HCT116 (cell line): ENCODE results near the gene KRTAP19-3. TPM values are rescaled to one million over a fixed set of nuclear protein-coding genes. Genes with fewer than 3 reads are reported as not detected.

Experiments used
- ATAC-seq: fragments of 200-7000 bp; cut with Tn5 transposase; 2 replicates; pipeline ENCODE4 v1.9.1; 2020; ENCODE audit warnings: mild to moderate bottlenecking, moderate library complexity
- BruUV-seq: library from RNA; stranded (reverse); fragments of 400-500 nt; replicated peaks from 2 replicates; lab custom pipeline; 2021; lab: Mats Ljungman, UMichigan
- CTCF ChIA-PET: fragments of 300-600 bp; sonication (Branson Sonifier 250); formaldehyde crosslinking; loops from one replicate; lab custom pipeline; 2021; ENCODE audit warnings: antibody characterized with exemption; lab: Charles Lee
- POLR2A ChIA-PET: fragments of 300-600, 350-600 bp; sonication (Branson Sonifier 250); formaldehyde crosslinking; loops from one replicate; lab custom pipeline; 2021; ENCODE audit warnings: antibody characterized with exemption; lab: Charles Lee
- RAD21 ChIA-PET, 2 experiments: fragments of 300-600 bp; sonication (Branson Sonifier 250); formaldehyde crosslinking; loops; one replicate each; lab custom pipeline; 2023; ENCODE audit warnings: low total read pairs in 2 of 2; ENCODE audit not compliant: uncharacterized antibody in 2 of 2, unreplicated experiment in 2 of 2, low non-redundant PET in 1 of 2; lab: Charles Lee
- DNase-seq: peaks from one replicate; pipeline ENCODE4 v3.0.0-alpha.2; 2010; ENCODE audit warnings: low read depth, low spot score
- H2AFZ ChIP-seq: fragments of 200-600 bp; shearing (Covaris generic), sonication (generic); 2 replicates; pipeline ENCODE4 v1.6.1; 2017; ENCODE audit warnings: low read depth, mixed run types, mixed read lengths, antibody characterized with exemption, low read length; ENCODE audit not compliant: poor library complexity, severe bottlenecking
- H3K27ac ChIP-seq: 2 replicates; pipeline ENCODE4 v1.5.1; 2012; ENCODE audit warnings: low read depth, low read length
- H3K27me3 ChIP-seq: fragments of 200-600 bp; sonication (generic); 2 replicates; pipeline ENCODE4 v1.6.1; 2016; ENCODE audit warnings: mixed run types, low read length, mixed read lengths; ENCODE audit not compliant: insufficient read depth
- H3K36me3 ChIP-seq, 2 experiments: fragments of 200-500 bp in 1 of 2; fragments of 200-600 bp in 1 of 2; sonication (Bioruptor generic) in 1 of 2; sonication (generic) in 1 of 2; 2 replicates each; pipeline versions ENCODE4 v1.5.1 to v1.6.1; 2014 to 2016; ENCODE audit warnings: low read length in 2 of 2, inconsistent platforms in 1 of 2, mixed read lengths in 1 of 2, mixed run types in 1 of 2; ENCODE audit not compliant: insufficient read depth in 2 of 2, control insufficient read depth in 1 of 2
- H3K4me1 ChIP-seq, 2 experiments: fragments of 200-600 bp in 1 of 2; sonication (generic) in 1 of 2; 2 replicates each; pipeline versions ENCODE4 v1.5.1 to v1.6.1; 2012 to 2017; ENCODE audit warnings: low read length in 2 of 2, inconsistent platforms in 1 of 2, mild to moderate bottlenecking in 1 of 2, mixed read lengths in 1 of 2, mixed run types in 1 of 2, moderate library complexity in 1 of 2; ENCODE audit not compliant: insufficient read depth in 2 of 2, control insufficient read depth in 1 of 2
- H3K4me2 ChIP-seq: fragments of 200-600 bp; sonication (generic); 2 replicates; pipeline ENCODE4 v1.6.1; 2017; ENCODE audit warnings: mixed run types, low read length, mixed read lengths
- H3K4me3 ChIP-seq, 2 experiments: fragments of 200-600 bp in 1 of 2; sonication (generic) in 1 of 2; replicated peaks in 1 of 2; 2 replicates each; pipeline ENCODE4 v1.5.1; 2011 to 2016; ENCODE audit warnings: low read length in 2 of 2, control low read depth in 1 of 2, low read depth in 1 of 2, mild to moderate bottlenecking in 1 of 2, mixed read lengths in 1 of 2, mixed run types in 1 of 2
- H3K79me2 ChIP-seq: fragments of 200-600 bp; sonication (generic); 2 replicates; pipeline ENCODE4 v1.6.1; 2017; ENCODE audit warnings: mild to moderate bottlenecking, mixed run types, low read length, moderate library complexity, mixed read lengths; ENCODE audit not compliant: insufficient read depth
- H3K9ac ChIP-seq: fragments of 200-600 bp; sonication (generic); 2 replicates; pipeline ENCODE4 v1.6.1; 2016; ENCODE audit warnings: low read length, mixed read lengths
- H3K9me2 ChIP-seq: fragments of 200-600 bp; sonication (generic), shearing (Covaris generic); 2 replicates; pipeline ENCODE4 v1.6.1; 2017; ENCODE audit warnings: mixed run types, mild to moderate bottlenecking, moderate library complexity; ENCODE audit not compliant: insufficient read depth
- H3K9me3 ChIP-seq, 2 experiments: fragments of 200-500 bp in 1 of 2; fragments of 200-600 bp in 1 of 2; sonication (Bioruptor generic) in 1 of 2; sonication (generic) in 1 of 2; 2 replicates each; pipeline ENCODE4 v1.6.1; 2014 to 2017; ENCODE audit warnings: low read length in 2 of 2, mixed read lengths in 2 of 2, inconsistent platforms in 1 of 2, low read depth in 1 of 2, mild to moderate bottlenecking in 1 of 2, mixed run types in 1 of 2, moderate library complexity in 1 of 2; ENCODE audit not compliant: control insufficient read depth in 1 of 2, insufficient read depth in 1 of 2
- H4K20me1 ChIP-seq: fragments of 200-600 bp; sonication (generic), shearing (Covaris generic); 2 replicates; pipeline ENCODE4 v1.6.1; 2017; ENCODE audit warnings: mixed run types, mild to moderate bottlenecking, moderate library complexity; ENCODE audit not compliant: insufficient read depth
- CBX3 ChIP-seq: IDR thresholded peaks from 2 replicates; pipeline ENCODE4 v1.6.1; 2012; ENCODE audit warnings: low read depth
- CEBPB ChIP-seq: IDR thresholded peaks from 2 replicates; pipeline ENCODE4 v1.6.1; 2012; ENCODE audit warnings: low read depth
- EZH2 ChIP-seq: fragments of 200-600 bp; sonication (generic); IDR thresholded peaks from 2 replicates; pipeline ENCODE4 v1.6.1; 2017; ENCODE audit warnings: antibody characterized with exemption, mixed run types
- EZH2phosphoT487 ChIP-seq: fragments of 200-600 bp; IDR thresholded peaks from 2 replicates; pipeline ENCODE4 v1.6.1; 2018; ENCODE audit warnings: antibody characterized with exemption, borderline replicate concordance
- JUND ChIP-seq: IDR thresholded peaks from 2 replicates; pipeline ENCODE4 v1.6.1; 2012
- POLR2AphosphoS5 ChIP-seq: IDR thresholded peaks from 2 replicates; pipeline ENCODE4 v1.6.1; 2011; ENCODE audit warnings: mild to moderate bottlenecking, low read depth, low read length, moderate library complexity
- SP1 ChIP-seq: IDR thresholded peaks from 2 replicates; pipeline ENCODE4 v1.6.1; 2012; ENCODE audit warnings: low read depth
- SRF ChIP-seq: IDR thresholded peaks from 2 replicates; pipeline ENCODE4 v1.6.1; 2012; ENCODE audit warnings: low read depth
- TCF7L2 ChIP-seq: IDR thresholded peaks from 2 replicates; pipeline ENCODE4 v1.7.0; 2011; ENCODE audit warnings: borderline replicate concordance, inconsistent platforms; ENCODE audit not compliant: insufficient read depth, insufficient read length; ENCODE audit errors: extremely low read depth
- YY1 ChIP-seq: IDR thresholded peaks from 2 replicates; pipeline ENCODE4 v1.6.1; 2011; ENCODE audit warnings: low read length, low read depth, moderate library complexity, mild to moderate bottlenecking; ENCODE audit not compliant: insufficient replicate concordance; ENCODE audit errors: extremely low read depth
- ZFX ChIP-seq: fragments of 450-650 bp; IDR thresholded peaks from 2 replicates; pipeline ENCODE4 v1.6.1; 2017
- ZNF274 ChIP-seq: fragments of 200-500 bp; sonication (Bioruptor generic); IDR thresholded peaks from 2 replicates; pipeline ENCODE4 v1.6.1; 2014; ENCODE audit warnings: mild to moderate bottlenecking, low read depth, low read length, inconsistent platforms
- intact Hi-C: fragments of 100-400 bp; cut with micrococcal nuclease; formaldehyde crosslinking; loops from 2 replicates; pipeline ENCODE4 v1.10.0; 2022
- total RNA-seq: library from RNA; stranded (reverse); gene quantifications from one replicate; pipeline ENCODE4 v1.2.1, GENCODE V29; 2021; ENCODE audit not compliant: unreplicated experiment
- TF ChIP-seq, protein P1 (sequence below), 3 experiments: fragments of 200-600 bp in 1 of 3; sonication (generic) in 1 of 3; IDR thresholded peaks in 2 of 3; conservative IDR thresholded peaks in 1 of 3; 2 replicates each; pipeline ENCODE4 v1.5.1; 2012 to 2017; ENCODE audit warnings: low read depth in 2 of 3, low read length in 2 of 3, antibody characterized with exemption in 1 of 3, borderline replicate concordance in 1 of 3, control low read depth in 1 of 3, mild to moderate bottlenecking in 1 of 3, mixed read lengths in 1 of 3, mixed run types in 1 of 3, moderate library complexity in 1 of 3; ENCODE audit not compliant: insufficient read depth in 1 of 3
- TF ChIP-seq, protein P2 (sequence below): IDR thresholded peaks from 2 replicates; pipeline ENCODE4 v1.6.1; 2011; ENCODE audit warnings: mild to moderate bottlenecking, low read length, moderate library complexity; ENCODE audit not compliant: insufficient replicate concordance; ENCODE audit errors: extremely low read depth

Gene KRTAP19-3
- total RNA-seq, 1 experiment from 2014 or later = not detected

DNA sequence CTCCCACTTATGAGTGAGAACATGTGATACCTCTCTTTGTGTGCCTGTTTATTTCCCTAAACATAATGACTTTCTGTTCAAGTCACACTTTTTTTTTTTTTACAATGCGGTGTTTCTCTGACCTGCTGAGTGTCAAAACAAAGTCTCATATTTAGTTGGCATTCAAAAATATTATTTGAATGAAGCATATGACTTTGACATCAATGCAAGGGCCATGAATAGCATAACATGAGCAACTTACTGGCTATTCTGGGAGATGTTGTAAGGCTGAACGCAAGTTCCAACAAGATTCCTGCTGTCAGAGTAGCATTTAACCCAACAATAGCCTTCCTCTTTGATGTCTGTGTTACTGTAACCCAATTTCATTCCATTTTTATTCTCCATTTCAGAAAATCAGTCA, 9.7 kb downstream of the KRTAP19-3 start:
- Histone ChIP-seq H3K4me1 (no peaks in the 10 kb centered on the region), H3K4me3 (no peak overlapping the region), H3K27me3 (no peaks in the 10 kb centered on the region), H3K9ac (no peak overlapping the region), H3K9me2 (no peaks in the 10 kb centered on the region), H3K79me2 (no peaks in the 10 kb centered on the region), H4K20me1 (no peaks in the 10 kb centered on the region), H2AFZ (no peak overlapping the region), H3K4me2 (no peak overlapping the region), H3K36me3 (no peaks in the 10 kb centered on the region), H3K27ac (no peak overlapping the region), H3K9me3 (peaks cover 0 to 26% of the 10 kb centered on the region in 2 experiments; a peak in 2 of 4 replicates)
- no TSS peak for BruUV-seq
- intact Hi-C loops = no loop called here
- no peak for ATAC-seq
- ChIA-PET CTCF (no interaction called here), RAD21 (no interaction called here), POLR2A (no interaction called here)
- no peak for DNase-seq
- TF ChIP-seq, protein P1, sequence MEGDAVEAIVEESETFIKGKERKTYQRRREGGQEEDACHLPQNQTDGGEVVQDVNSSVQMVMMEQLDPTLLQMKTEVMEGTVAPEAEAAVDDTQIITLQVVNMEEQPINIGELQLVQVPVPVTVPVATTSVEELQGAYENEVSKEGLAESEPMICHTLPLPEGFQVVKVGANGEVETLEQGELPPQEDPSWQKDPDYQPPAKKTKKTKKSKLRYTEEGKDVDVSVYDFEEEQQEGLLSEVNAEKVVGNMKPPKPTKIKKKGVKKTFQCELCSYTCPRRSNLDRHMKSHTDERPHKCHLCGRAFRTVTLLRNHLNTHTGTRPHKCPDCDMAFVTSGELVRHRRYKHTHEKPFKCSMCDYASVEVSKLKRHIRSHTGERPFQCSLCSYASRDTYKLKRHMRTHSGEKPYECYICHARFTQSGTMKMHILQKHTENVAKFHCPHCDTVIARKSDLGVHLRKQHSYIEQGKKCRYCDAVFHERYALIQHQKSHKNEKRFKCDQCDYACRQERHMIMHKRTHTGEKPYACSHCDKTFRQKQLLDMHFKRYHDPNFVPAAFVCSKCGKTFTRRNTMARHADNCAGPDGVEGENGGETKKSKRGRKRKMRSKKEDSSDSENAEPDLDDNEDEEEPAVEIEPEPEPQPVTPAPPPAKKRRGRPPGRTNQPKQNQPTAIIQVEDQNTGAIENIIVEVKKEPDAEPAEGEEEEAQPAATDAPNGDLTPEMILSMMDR (IDR thresholded peaks at IDR 0.05 in 2 of 3, conservative IDR thresholded peaks at IDR 0.05 in 1 of 3; ENCODE audit: borderline replicate concordance in 1 of 3, insufficient read depth in 1 of 3, low read depth in 2 of 3, low read length in 2 of 3) = no peak
- TF ChIP-seq ZNF274 = no peak
- no peak for TF ChIP-seq JUND
- TF ChIP-seq EZH2 = no peak
- no peak for TF ChIP-seq SP1

DNA sequence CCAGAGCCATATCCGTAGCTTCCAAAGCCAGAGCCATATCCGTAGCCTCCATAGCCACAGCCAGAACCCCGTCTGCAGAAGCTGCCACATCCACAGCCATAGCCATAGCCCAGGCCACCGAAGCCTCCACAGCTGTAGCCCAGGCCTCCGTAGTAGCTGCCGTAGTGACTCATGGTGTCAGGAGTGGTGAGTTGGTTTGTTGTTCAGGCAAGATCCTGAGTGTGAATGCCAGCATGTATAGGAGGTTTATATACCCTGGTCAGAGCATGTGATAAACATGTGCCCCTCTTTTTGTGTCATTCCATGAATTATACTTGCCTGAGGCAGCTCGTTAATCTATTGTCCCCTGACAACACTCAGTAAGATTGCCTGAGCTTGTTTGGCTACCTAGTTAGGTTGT, 11.7 kb downstream of the KRTAP19-3 start, which contains the start of gene KRTAP19-1:
KRTAP19-1 (minus strand) TSS at position 223 of the 400 bp plus-strand sequence; CDS start at position 173, 50 bp downstream.
- BruUV-seq = no TSS peak
- Histone ChIP-seq H3K4me3 (no peak within 1 kb of the TSS), H4K20me1 (no peaks in the 10 kb centered on the region), H2AFZ (no peak within 1 kb of the TSS), H3K27ac (no peak within 1 kb of the TSS), H3K9me3 (peaks cover 0 to 19% of the 10 kb centered on the region in 2 experiments; a peak in 2 of 4 replicates), H3K9ac (no peak within 1 kb of the TSS), H3K4me2 (no peak within 1 kb of the TSS), H3K79me2 (no peaks in the 10 kb centered on the region), H3K4me1 (no peaks in the 10 kb centered on the region), H3K36me3 (no peaks in the 10 kb centered on the region), H3K9me2 (no peaks in the 10 kb centered on the region), H3K27me3 (no peaks in the 10 kb centered on the region)
- DNase-seq = no peak
- ChIA-PET POLR2A (no interaction called here), RAD21 (no interaction called here), CTCF (no interaction called here)
- intact Hi-C loops = no loop called here
- TF ChIP-seq, protein P2, sequence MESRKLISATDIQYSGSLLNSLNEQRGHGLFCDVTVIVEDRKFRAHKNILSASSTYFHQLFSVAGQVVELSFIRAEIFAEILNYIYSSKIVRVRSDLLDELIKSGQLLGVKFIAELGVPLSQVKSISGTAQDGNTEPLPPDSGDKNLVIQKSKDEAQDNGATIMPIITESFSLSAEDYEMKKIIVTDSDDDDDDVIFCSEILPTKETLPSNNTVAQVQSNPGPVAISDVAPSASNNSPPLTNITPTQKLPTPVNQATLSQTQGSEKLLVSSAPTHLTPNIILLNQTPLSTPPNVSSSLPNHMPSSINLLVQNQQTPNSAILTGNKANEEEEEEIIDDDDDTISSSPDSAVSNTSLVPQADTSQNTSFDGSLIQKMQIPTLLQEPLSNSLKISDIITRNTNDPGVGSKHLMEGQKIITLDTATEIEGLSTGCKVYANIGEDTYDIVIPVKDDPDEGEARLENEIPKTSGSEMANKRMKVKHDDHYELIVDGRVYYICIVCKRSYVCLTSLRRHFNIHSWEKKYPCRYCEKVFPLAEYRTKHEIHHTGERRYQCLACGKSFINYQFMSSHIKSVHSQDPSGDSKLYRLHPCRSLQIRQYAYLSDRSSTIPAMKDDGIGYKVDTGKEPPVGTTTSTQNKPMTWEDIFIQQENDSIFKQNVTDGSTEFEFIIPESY = no peak
- TF ChIP-seq ZNF274 = no peak
- no peak for TF ChIP-seq JUND
- no peak for TF ChIP-seq POLR2AphosphoS5
- no peak for TF ChIP-seq CBX3
- no peak for TF ChIP-seq EZH2phosphoT487
- no peak for TF ChIP-seq EZH2
- no peak for TF ChIP-seq SP1
- no peak for TF ChIP-seq ZFX
- TF ChIP-seq SRF = no peak
- no peak for TF ChIP-seq CEBPB
- no peak for TF ChIP-seq YY1
- TF ChIP-seq TCF7L2 = no peak
- ATAC-seq = no peak
